HuH-7.5 (cell line): ENCODE results near the gene FNDC11.

Experiments used
- DNase-seq: peaks from one replicate; pipeline ENCODE4 v3.0.0; 2011; ENCODE audit warnings: low spot score

Gene FNDC11

GRCh38 chr20:63525185-63525584, 28.8 kb upstream of the FNDC11 start:
- DNase-seq: no peak

GRCh38 chr20:63525971-63526370, 28.0 kb upstream of the FNDC11 start:
- no peak for DNase-seq

- DNase-seq: no peak
These were observed 26.8 kb upstream of the FNDC11 start for GRCh38 chr20:63527184-63527583.

- no peak for DNase-seq
These were observed 24.6 kb upstream of the FNDC11 start for GRCh38 chr20:63529180-63529860.

GRCh38 chr20:63529861-63530787, 23.8 kb upstream of the FNDC11 start:
- no peak for DNase-seq

GRCh38 chr20:63530788-63531160, 23.2 kb upstream of the FNDC11 start:
- no peak for DNase-seq

- no peak for DNase-seq
These were observed 22.1 kb upstream of the FNDC11 start for GRCh38 chr20:63531686-63532448.

- DNase-seq: no peak
These were observed 21.4 kb upstream of the FNDC11 start for GRCh38 chr20:63532449-63532971.

- no peak for DNase-seq
These were observed 20.6 kb upstream of the FNDC11 start for GRCh38 chr20:63533388-63533787.

GRCh38 chr20:63533871-63534393, 20.0 kb upstream of the FNDC11 start:
- DNase-seq: no peak

GRCh38 chr20:63534427-63534830, 19.5 kb upstream of the FNDC11 start:
- DNase-seq: no peak

- no peak for DNase-seq
These were observed 18.9 kb upstream of the FNDC11 start for GRCh38 chr20:63534831-63535651.

- no peak for DNase-seq
These were observed 17.6 kb upstream of the FNDC11 start for GRCh38 chr20:63536241-63536977.

GRCh38 chr20:63536997-63537524, 16.9 kb upstream of the FNDC11 start, which contains the start of gene PTK6:
TSS of gene PTK6 (minus strand) at chr20:63537376. CDS start at chr20:63537314, 62 bp downstream.
- DNase-seq: no peak

GRCh38 chr20:63537525-63538203, 16.3 kb upstream of the FNDC11 start:
- peak; percentile 99 for DNase-seq

GRCh38 chr20:63538204-63539091, 15.5 kb upstream of the FNDC11 start:
- DNase-seq: peak; percentile 97

GRCh38 chr20:63539092-63539430, 14.9 kb upstream of the FNDC11 start:
- DNase-seq: no peak
